ENCODE measurements around the gene CNBD2.

Gene CNBD2

DNA sequence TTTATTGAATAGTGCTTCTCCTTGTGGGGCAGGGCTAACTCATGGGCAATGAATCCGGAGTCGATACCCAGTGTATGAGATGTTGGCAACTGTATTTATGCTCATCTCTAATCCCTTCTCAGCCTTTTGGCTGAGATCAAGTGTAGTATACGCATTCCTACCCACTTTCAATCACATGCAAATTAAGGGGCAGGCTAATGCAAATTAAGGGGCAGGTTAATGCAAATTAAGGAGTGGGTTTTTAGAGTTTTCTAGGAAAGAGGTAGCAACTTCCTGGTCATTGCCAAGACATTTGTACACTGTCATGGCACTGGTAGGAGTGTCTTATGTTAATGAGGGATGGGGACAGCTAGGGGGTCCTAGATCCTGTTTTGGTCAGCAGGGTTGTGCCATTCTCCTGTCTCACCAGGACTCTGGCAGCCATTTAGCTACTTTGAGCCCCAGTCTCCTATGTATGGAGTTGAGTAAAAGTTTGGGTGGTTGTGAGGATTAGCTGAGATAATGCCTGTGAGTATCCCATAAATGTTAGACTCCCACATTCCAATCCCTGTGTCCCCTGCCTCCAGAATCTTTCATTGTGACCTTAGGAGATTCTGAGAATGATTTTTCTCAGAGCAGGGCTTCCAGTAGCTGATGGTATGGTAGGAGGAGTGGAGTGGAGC lies at the start of gene CNBD2:
Gene CNBD2 (plus strand): TSS at position 612 of the 662 bp plus-strand sequence. CDS start 173 bp downstream, outside the sequence.
- no peak within 1 kb of the TSS for H3K4me3 ChIP-seq (ENCODE audit: control insufficient read depth, low read depth, low read length)
- DNase-seq (ENCODE audit: low read depth), result no peak
- TF ChIP-seq, protein P1, sequence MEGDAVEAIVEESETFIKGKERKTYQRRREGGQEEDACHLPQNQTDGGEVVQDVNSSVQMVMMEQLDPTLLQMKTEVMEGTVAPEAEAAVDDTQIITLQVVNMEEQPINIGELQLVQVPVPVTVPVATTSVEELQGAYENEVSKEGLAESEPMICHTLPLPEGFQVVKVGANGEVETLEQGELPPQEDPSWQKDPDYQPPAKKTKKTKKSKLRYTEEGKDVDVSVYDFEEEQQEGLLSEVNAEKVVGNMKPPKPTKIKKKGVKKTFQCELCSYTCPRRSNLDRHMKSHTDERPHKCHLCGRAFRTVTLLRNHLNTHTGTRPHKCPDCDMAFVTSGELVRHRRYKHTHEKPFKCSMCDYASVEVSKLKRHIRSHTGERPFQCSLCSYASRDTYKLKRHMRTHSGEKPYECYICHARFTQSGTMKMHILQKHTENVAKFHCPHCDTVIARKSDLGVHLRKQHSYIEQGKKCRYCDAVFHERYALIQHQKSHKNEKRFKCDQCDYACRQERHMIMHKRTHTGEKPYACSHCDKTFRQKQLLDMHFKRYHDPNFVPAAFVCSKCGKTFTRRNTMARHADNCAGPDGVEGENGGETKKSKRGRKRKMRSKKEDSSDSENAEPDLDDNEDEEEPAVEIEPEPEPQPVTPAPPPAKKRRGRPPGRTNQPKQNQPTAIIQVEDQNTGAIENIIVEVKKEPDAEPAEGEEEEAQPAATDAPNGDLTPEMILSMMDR (IDR thresholded peaks at IDR 0.05; ENCODE audit: control insufficient read depth, insufficient read depth, low read depth, low read length, missing control alignments), result no peak

DNA sequence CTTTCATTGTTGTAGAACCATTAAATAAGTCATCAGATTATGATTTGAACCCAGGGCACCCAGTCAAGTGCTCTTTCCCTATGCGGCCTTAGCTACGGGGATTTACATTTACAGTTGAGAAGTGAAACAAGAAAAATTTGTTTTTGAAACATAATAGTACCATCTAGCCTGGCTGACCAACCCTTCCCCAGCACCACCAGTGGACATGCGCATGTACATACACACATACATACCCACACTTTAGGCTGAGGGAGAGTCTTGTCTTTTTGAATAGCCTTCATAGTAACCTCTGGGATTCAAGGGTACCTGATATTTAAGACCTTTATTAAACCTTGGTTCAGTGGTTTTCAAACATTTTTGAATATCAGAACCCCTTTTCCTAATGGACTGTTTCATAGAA lies 47.9 kb upstream of the CNBD2 start:
- no peak for DNase-seq (ENCODE audit: low read depth)
- TF ChIP-seq, protein P1 (IDR thresholded peaks at IDR 0.05; ENCODE audit: control insufficient read depth, insufficient read depth, low read depth, low read length, missing control alignments), result no peak
- no peak overlapping the region for H3K4me3 ChIP-seq (ENCODE audit: control insufficient read depth, low read depth, low read length)

DNA sequence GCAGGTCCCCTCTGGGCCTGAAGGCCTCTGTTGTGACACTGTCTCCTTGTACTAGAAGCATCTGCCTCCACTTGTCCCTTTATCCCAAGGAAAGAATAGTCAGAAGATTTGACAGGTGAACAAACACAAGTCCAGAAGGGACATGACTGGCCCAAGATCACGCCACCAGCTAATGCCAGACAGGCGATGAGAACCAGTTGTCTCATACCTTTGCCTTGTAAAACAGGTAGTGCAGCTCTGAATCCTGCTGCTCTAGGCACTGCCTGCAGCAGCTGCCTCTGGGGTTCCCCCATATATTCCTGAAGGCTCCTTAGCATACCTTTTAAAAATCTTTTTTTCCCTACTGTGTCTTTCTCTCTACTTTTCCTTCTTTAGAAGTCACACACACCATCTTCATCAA lies 39.1 kb upstream of the CNBD2 start:
- H3K4me3 ChIP-seq (ENCODE audit: control insufficient read depth, low read depth, low read length), result no peak overlapping the region
- no peak for DNase-seq (ENCODE audit: low read depth)
- TF ChIP-seq, protein P1 (IDR thresholded peaks at IDR 0.05; ENCODE audit: control insufficient read depth, insufficient read depth, low read depth, low read length, missing control alignments), result no peak

DNA sequence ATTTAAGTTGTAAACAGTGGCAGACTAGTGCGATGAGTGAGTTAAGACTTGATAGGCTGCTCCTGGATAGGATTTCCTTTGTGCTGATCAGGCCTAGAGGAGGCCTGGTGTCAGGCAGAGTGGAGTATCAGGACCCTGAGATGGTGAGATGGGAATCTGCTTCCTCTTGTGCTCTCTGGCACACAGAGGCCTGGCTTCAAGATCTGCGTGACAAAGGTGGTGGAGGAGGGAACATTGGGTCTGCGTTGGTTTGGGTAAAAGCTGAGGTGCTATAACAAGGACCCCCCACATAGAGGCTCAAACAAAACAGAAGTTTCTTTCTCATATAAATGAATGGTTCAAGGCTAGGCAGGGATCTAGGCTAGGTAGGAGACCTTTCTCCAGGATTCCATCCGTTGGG lies 34.3 kb upstream of the CNBD2 start:
- no peak for DNase-seq (ENCODE audit: low read depth)
- TF ChIP-seq, protein P1 (IDR thresholded peaks at IDR 0.05; ENCODE audit: control insufficient read depth, insufficient read depth, low read depth, low read length, missing control alignments), result no peak
- no peak overlapping the region for H3K4me3 ChIP-seq (ENCODE audit: control insufficient read depth, low read depth, low read length)

DNA sequence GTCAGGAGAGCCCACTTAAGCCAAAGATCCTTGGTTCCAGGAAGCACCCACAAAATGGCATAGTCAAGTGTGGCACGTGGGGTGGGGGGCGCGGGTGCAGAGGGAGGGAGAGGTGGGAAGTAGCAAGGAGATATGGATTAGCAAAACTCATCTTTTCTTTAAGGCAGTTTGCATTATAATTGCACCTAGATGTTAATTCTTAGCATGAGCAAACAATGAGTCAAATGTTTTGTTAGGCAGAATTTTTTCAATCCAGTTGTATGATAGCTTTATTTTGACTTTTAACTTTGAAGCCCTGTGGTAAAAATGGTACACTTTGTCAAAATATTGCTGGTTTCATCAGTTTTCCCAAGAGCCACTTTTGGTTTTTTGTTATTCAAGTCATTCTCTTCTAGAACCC lies 29.1 kb upstream of the CNBD2 start:
- H3K4me3 ChIP-seq (ENCODE audit: control insufficient read depth, low read depth, low read length), result no peak overlapping the region
- TF ChIP-seq, protein P1 (IDR thresholded peaks at IDR 0.05; ENCODE audit: control insufficient read depth, insufficient read depth, low read depth, low read length, missing control alignments), result no peak
- no peak for DNase-seq (ENCODE audit: low read depth)

DNA sequence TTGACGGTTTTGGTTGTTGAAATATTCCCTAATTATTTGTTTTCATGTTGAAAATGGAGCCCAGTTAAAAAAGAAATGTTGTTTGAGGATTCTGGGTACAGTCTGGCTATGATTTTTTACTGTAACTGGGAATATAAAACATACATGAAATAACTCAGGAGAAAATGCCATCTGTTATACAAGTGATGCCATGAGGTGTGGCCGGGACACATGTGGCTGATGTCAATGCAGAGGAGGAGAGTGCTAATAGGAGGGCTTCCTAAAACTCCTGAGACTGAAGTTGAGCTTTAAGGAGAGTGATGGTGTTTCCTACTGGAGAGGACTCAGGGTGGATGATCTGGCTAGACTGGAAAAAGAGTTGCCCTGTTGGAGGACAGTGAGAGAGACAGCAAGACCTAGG lies 26.8 kb upstream of the CNBD2 start:
- DNase-seq (ENCODE audit: low read depth), result no peak
- TF ChIP-seq, protein P1 (IDR thresholded peaks at IDR 0.05; ENCODE audit: control insufficient read depth, insufficient read depth, low read depth, low read length, missing control alignments), result no peak
- H3K4me3 ChIP-seq (ENCODE audit: control insufficient read depth, low read depth, low read length), result no peak overlapping the region
